IMR-90 (cell line): ENCODE measurements around the gene ME3. TPM values are rescaled to one million over a fixed set of nuclear protein-coding genes. Genes with fewer than 3 reads are reported as not detected.

Source experiments
- ATAC-seq: fragments of 200-7000 bp; cut with Tn5 transposase; 2 replicates; pipeline ENCODE4 v1.9.1; 2020; ENCODE audit warnings: low read depth, mild to moderate bottlenecking, moderate library complexity
- BruUV-seq: library from RNA; stranded (reverse); fragments of 400-500 nt; replicated peaks from 2 replicates; lab custom pipeline; 2021; lab: Mats Ljungman, UMichigan
- CTCF ChIA-PET: fragments of 300-600 bp; formaldehyde crosslinking; extraction: SDS; loops from one replicate; lab custom pipeline; 2021; ENCODE audit warnings: antibody characterized with exemption; lab: Yijun Ruan, JAX
- POLR2A ChIA-PET: fragments of 300-600 bp; sonication (Branson Sonifier 250); formaldehyde crosslinking; loops from one replicate; lab custom pipeline; 2022; ENCODE audit warnings: antibody characterized with exemption; ENCODE audit not compliant: unreplicated experiment; lab: Charles Lee
- DNase-seq: peaks from one replicate; pipeline ENCODE4 v3.0.0; 2013
- H2AFZ ChIP-seq: replicated peaks from 2 replicates; pipeline ENCODE3; 2013; ENCODE audit warnings: low read length, mild to moderate bottlenecking; ENCODE audit not compliant: poor library complexity
- H2AK5ac ChIP-seq: 2 replicates; pipeline ENCODE4 v1.6.1; 2013; ENCODE audit warnings: low read depth, low read length, inconsistent platforms
- H2AK9ac ChIP-seq: replicated peaks from 2 replicates; pipeline ENCODE3; 2013; ENCODE audit warnings: mild to moderate bottlenecking, low read depth, low read length, moderate library complexity; ENCODE audit not compliant: poor library complexity
- H2BK120ac ChIP-seq: 2 replicates; pipeline ENCODE4 v1.6.1; 2013; ENCODE audit warnings: low read depth, low read length, inconsistent platforms
- H2BK15ac ChIP-seq: 3 replicates; pipeline ENCODE4 v1.6.1; 2013; ENCODE audit warnings: low read depth, low read length, inconsistent platforms
- H2BK20ac ChIP-seq: 2 replicates; pipeline ENCODE4 v1.6.1; 2013; ENCODE audit warnings: low read depth, mild to moderate bottlenecking, inconsistent platforms, low read length, moderate library complexity
- H2BK5ac ChIP-seq: 2 replicates; pipeline ENCODE4 v1.6.1; 2013; ENCODE audit warnings: mild to moderate bottlenecking, low read depth, low read length, inconsistent platforms; ENCODE audit not compliant: poor library complexity, severe bottlenecking
- H3K14ac ChIP-seq: replicated peaks from 2 replicates; pipeline ENCODE4 v1.6.1; 2013; ENCODE audit warnings: low read depth, low read length, inconsistent platforms
- H3K18ac ChIP-seq: 2 replicates; pipeline ENCODE4 v1.6.1; 2013; ENCODE audit warnings: low read depth, low read length, control low read depth
- H3K23ac ChIP-seq: 2 replicates; pipeline ENCODE4 v1.6.1; 2013; ENCODE audit warnings: low read depth, low read length, inconsistent platforms
- H3K27ac ChIP-seq: 2 replicates; pipeline ENCODE4 v1.5.1; 2013; ENCODE audit warnings: mild to moderate bottlenecking, control low read depth, low read length; ENCODE audit not compliant: insufficient read depth
- H3K27me3 ChIP-seq: 2 replicates; pipeline ENCODE4 v1.6.1; 2013; ENCODE audit warnings: low read length; ENCODE audit not compliant: control insufficient read depth, insufficient read depth
- H3K36me3 ChIP-seq: 2 replicates; pipeline ENCODE4 v1.6.1; 2013; ENCODE audit warnings: low read length, mixed read lengths; ENCODE audit not compliant: control insufficient read depth, insufficient read depth
- H3K4ac ChIP-seq: 2 replicates; pipeline ENCODE4 v1.6.1; 2013; ENCODE audit warnings: low read depth, low read length, inconsistent platforms
- H3K4me1 ChIP-seq: 2 replicates; pipeline ENCODE4 v1.6.1; 2013; ENCODE audit warnings: low read length, mixed read lengths; ENCODE audit not compliant: control insufficient read depth, insufficient read depth
- H3K4me2 ChIP-seq: 2 replicates; pipeline ENCODE4 v1.6.1; 2013; ENCODE audit warnings: low read depth, mild to moderate bottlenecking, control low read depth, low read length, moderate library complexity
- H3K4me3 ChIP-seq: 2 replicates; pipeline ENCODE4 v1.5.1; 2013; ENCODE audit warnings: low read depth, mild to moderate bottlenecking, control low read depth, low read length, moderate library complexity; ENCODE audit not compliant: insufficient read depth
- H3K56ac ChIP-seq: 2 replicates; pipeline ENCODE4 v1.6.1; 2013; ENCODE audit warnings: low read length, inconsistent platforms; ENCODE audit not compliant: insufficient read depth; ENCODE audit errors: extremely low read depth
- H3K79me1 ChIP-seq, 2 experiments: 2 replicates each; pipeline ENCODE4 v1.6.1; 2013; ENCODE audit warnings: low read length in 2 of 2, inconsistent platforms in 1 of 2, low read depth in 1 of 2
- H3K9ac ChIP-seq: 2 replicates; pipeline ENCODE4 v1.6.1; 2013; ENCODE audit warnings: low read depth, low read length, control low read depth
- H3K9me1 ChIP-seq: 2 replicates; pipeline ENCODE4 v1.6.1; 2013; ENCODE audit warnings: low read length, inconsistent platforms; ENCODE audit not compliant: insufficient read depth
- H3K9me3 ChIP-seq: 2 replicates; pipeline ENCODE4 v1.6.1; 2013; ENCODE audit warnings: low read length; ENCODE audit not compliant: control insufficient read depth, insufficient read depth
- H4K20me1 ChIP-seq: 2 replicates; pipeline ENCODE4 v1.6.1; 2013; ENCODE audit warnings: low read length, inconsistent platforms; ENCODE audit not compliant: insufficient read depth
- H4K5ac ChIP-seq: 2 replicates; pipeline ENCODE4 v1.6.1; 2013; ENCODE audit warnings: mild to moderate bottlenecking, low read depth, low read length, control low read depth
- H4K8ac ChIP-seq, 2 experiments: 2 replicates each; pipeline ENCODE4 v1.6.1; 2013; ENCODE audit warnings: low read depth in 2 of 2, low read length in 2 of 2, control low read depth in 1 of 2, inconsistent platforms in 1 of 2
- H4K91ac ChIP-seq: 2 replicates; pipeline ENCODE4 v1.6.1; 2013; ENCODE audit warnings: low read depth, low read length, inconsistent platforms; ENCODE audit not compliant: insufficient read depth
- BHLHE40 ChIP-seq: fragments of 150-350 bp; IDR thresholded peaks from 2 replicates; pipeline ENCODE4 v1.6.1; 2016; ENCODE audit warnings: mild to moderate bottlenecking, low read depth, low read length
- CHD1 ChIP-seq: IDR thresholded peaks from 2 replicates; pipeline ENCODE4 v1.6.1; 2012; ENCODE audit warnings: low read depth, low read length, improper control_type of control experiment
- MAFK ChIP-seq: IDR thresholded peaks from 2 replicates; pipeline ENCODE4 v1.6.1; 2012; ENCODE audit warnings: low read depth, low read length, improper control_type of control experiment
- NFE2L2 ChIP-seq: fragments of 150-350 bp; IDR thresholded peaks from 2 replicates; pipeline ENCODE4 v1.6.1; 2016; ENCODE audit warnings: low read depth, mild to moderate bottlenecking, low read length
- WGBS, 2 experiments: methylation state at CpG; one replicate each; pipeline versions ENCODE4 v1.1.5 to v1.1.7; 2013; ENCODE audit warnings: missing lambda C conversion rate in 2 of 2; ENCODE audit not compliant: insufficient read length in 1 of 2; ENCODE audit errors: extremely low coverage in 2 of 2; 5-methylcytosine and 5-hydroxymethylcytosine counted together
- dilution Hi-C: fragments of 300-500 bp; cut with HindIII; formaldehyde crosslinking; loops from one replicate; pipeline ENCODE4 v1.14.3; 2018; ENCODE audit warnings: low sequenced_read_pairs; ENCODE audit not compliant: unreplicated experiment
- in situ Hi-C: fragments of 300-500 bp; cut with MboI; formaldehyde crosslinking; loops from 3 replicates; pipeline ENCODE4 v1.14.3; 2019; ENCODE audit warnings: low sequenced_read_pairs, inconsistent platforms, mixed read lengths
- intact Hi-C: fragments of 100-400 bp; cut with micrococcal nuclease; formaldehyde crosslinking; loops from 2 replicates; pipeline ENCODE4 v1.10.0; 2022
- polyA plus RNA-seq, 3 experiments: library from polyadenylated mRNA; depleted of rRNA; stranded (reverse); fragments of >200 nt; gene quantifications; 2 replicates each; pipeline ENCODE4 v1.2.3, GENCODE V29; 2012; ENCODE audit warnings: low replicate concordance in 1 of 3
- total RNA-seq: library from RNA; depleted of rRNA; stranded (reverse); fragments of >200 nt; gene quantifications from 2 replicates; pipeline ENCODE4 v1.2.3, GENCODE V29; 2012
- TF ChIP-seq, protein P1 (sequence below): fragments of 150-350 bp; IDR thresholded peaks from 2 replicates; pipeline ENCODE4 v1.6.1; 2017; ENCODE audit warnings: mild to moderate bottlenecking, antibody characterized with exemption, low read length, low read depth

The ME3 gene
- total and polyA plus RNA-seq, 2 of the 4 experiments (the other 2 are of a cell fraction), result 7.8 to 9.0 TPM

GRCh38 chr11:86717817-86718501, 45.5 kb upstream of the ME3 start:
- H2BK5ac ChIP-seq, result no peak overlapping the region
- H3K9me3 ChIP-seq, result no peaks in the 10 kb centered on the region
- no peak overlapping the region for H2AFZ ChIP-seq
- H2BK20ac ChIP-seq, result peak overlapping the region; percentile 22
- no peak for DNase-seq
- H3K4me1 ChIP-seq, result peaks cover 10% of the 10 kb centered on the region
- TF ChIP-seq NFE2L2 (no peak), BHLHE40 (no peak), MAFK (no peak), CHD1 (no peak)
- TF ChIP-seq, protein P1, sequence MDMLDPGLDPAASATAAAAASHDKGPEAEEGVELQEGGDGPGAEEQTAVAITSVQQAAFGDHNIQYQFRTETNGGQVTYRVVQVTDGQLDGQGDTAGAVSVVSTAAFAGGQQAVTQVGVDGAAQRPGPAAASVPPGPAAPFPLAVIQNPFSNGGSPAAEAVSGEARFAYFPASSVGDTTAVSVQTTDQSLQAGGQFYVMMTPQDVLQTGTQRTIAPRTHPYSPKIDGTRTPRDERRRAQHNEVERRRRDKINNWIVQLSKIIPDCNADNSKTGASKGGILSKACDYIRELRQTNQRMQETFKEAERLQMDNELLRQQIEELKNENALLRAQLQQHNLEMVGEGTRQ, result no peak
- H3K4me2 ChIP-seq, result no peak overlapping the region
- H2BK120ac ChIP-seq, result peak overlapping the region; percentile 9; the same call in 1 of the 2 replicates
- H3K27me3 ChIP-seq, result no peaks in the 10 kb centered on the region
- H3K4me3 ChIP-seq, result no peak overlapping the region
- dilution Hi-C loops (no loop called here), in situ Hi-C loops (no loop called here), intact Hi-C loops (no loop called here)
- no peak for ATAC-seq
- H3K18ac ChIP-seq, result peak overlapping the region; percentile 24; the same call in 1 of the 2 replicates
- H3K23ac ChIP-seq, result 0 out of 2 replicates have a peak overlapping the region, but pooled peaks have one; percentile 1
- no peak overlapping the region for H2AK9ac ChIP-seq
- H3K9ac ChIP-seq, result no peak overlapping the region
- H2AK5ac ChIP-seq, result no peak overlapping the region
- H4K8ac ChIP-seq, result no peak overlapping the region
- H2BK15ac ChIP-seq, result peak overlapping the region; percentile 31; the same call in 2 of the 3 replicates
- POLR2A ChIA-PET, result no interaction called here
- H4K5ac ChIP-seq, result no peak overlapping the region
- no TSS peak for BruUV-seq
- H4K20me1 ChIP-seq, result no peaks in the 10 kb centered on the region
- peak overlapping the region; percentile 58 for H4K91ac ChIP-seq
- no peaks in the 10 kb centered on the region for H3K79me1 ChIP-seq
- H3K4ac ChIP-seq, result no peak overlapping the region
- CTCF ChIA-PET, result interaction anchor here (1.6 kb wide), 1 partner anchor 9 kb away, joined by 3 read pairs; no protein-coding TSS in a partner anchor
- no CpG with 5 or more reads among the region's 3 CpGs for WGBS, 2 experiments
- H3K36me3 ChIP-seq, result no peaks in the 10 kb centered on the region
- peaks cover 5% of the 10 kb centered on the region for H3K9me1 ChIP-seq
- no peak overlapping the region for H3K56ac ChIP-seq
- H3K27ac ChIP-seq, result no peak overlapping the region
- H3K14ac ChIP-seq, result no peak overlapping the region; the same call in 1 of the 2 replicates
